HG03432 (cell line): ENCODE measurements around the gene HBQ1.
"Not testable (repeated sequence)": the region's sequence is repeated elsewhere in the genome, so short reads cannot be mapped to it uniquely, and the experiment has no call there.

Experiments
- ATAC-seq: cut with Tn5 transposase; IDR thresholded peaks from one replicate; pipeline ENCODE4 v1.9.1; 2021; ENCODE audit warnings: mild to moderate bottlenecking, moderate library complexity; ENCODE audit not compliant: unreplicated experiment

HBQ1 gene

GRCh38 chr16:180101-180675 is at the start of gene HBQ1:
HBQ1 (plus strand) TSS chr16:180459; CDS start chr16:180487, 28 bp downstream.
- no peak for ATAC-seq

GRCh38 chr16:130533-131173 is 49.6 kb upstream of the HBQ1 start:
- no peak for ATAC-seq

- no peak for ATAC-seq
Measured at GRCh38 chr16:132120-132519, 48.1 kb upstream of the HBQ1 start.

GRCh38 chr16:133716-134115 is 46.5 kb upstream of the HBQ1 start:
- ATAC-seq: no peak

GRCh38 chr16:138049-138417 is 42.2 kb upstream of the HBQ1 start:
- no peak for ATAC-seq

- no peak for ATAC-seq
Measured at GRCh38 chr16:140175-140857, 39.9 kb upstream of the HBQ1 start.

GRCh38 chr16:142405-142967 is 37.8 kb upstream of the HBQ1 start:
- ATAC-seq: no peak

GRCh38 chr16:143047-143446 is 37.2 kb upstream of the HBQ1 start:
- no peak for ATAC-seq

- no peak for ATAC-seq
Measured at GRCh38 chr16:143456-143855, 36.8 kb upstream of the HBQ1 start.

GRCh38 chr16:144797-145252 is 35.4 kb upstream of the HBQ1 start:
- no peak for ATAC-seq

GRCh38 chr16:146646-147045 is 33.6 kb upstream of the HBQ1 start:
- ATAC-seq: no peak

GRCh38 chr16:149024-149660 is 31.1 kb upstream of the HBQ1 start:
- ATAC-seq: no peak

- no peak for ATAC-seq
Measured at GRCh38 chr16:152141-153128, 27.8 kb upstream of the HBQ1 start, which contains the start of gene HBZ. HBZ (plus strand) TSS chr16:152644; CDS start chr16:152910, 266 bp downstream.

- not testable (repeated sequence) for ATAC-seq
Measured at GRCh38 chr16:153129-153521, 27.1 kb upstream of the HBQ1 start.

GRCh38 chr16:153550-154216 is 26.6 kb upstream of the HBQ1 start:
- ATAC-seq: not testable (repeated sequence)

- ATAC-seq: no peak
Measured at GRCh38 chr16:154217-155030, 25.8 kb upstream of the HBQ1 start.

- ATAC-seq: no peak
Measured at GRCh38 chr16:155031-155398, 25.2 kb upstream of the HBQ1 start.

GRCh38 chr16:159136-159849 is 21.0 kb upstream of the HBQ1 start:
- ATAC-seq: no peak
